GM19043 (cell line): Measurements from ENCODE around the gene AOAH.
"Not testable (repeated sequence)": the region's sequence is repeated elsewhere in the genome, so short reads cannot be mapped to it uniquely, and the experiment has no call there.

Experiments
- ATAC-seq: cut with Tn5 transposase; IDR thresholded peaks from one replicate; pipeline ENCODE4 v1.9.1; 2021; ENCODE audit warnings: low read depth; ENCODE audit not compliant: unreplicated experiment

AOAH gene

GRCh38 chr7:36659638-36660341, 64.5 kb downstream of the AOAH start:
- no peak for ATAC-seq

GRCh38 chr7:36659172-36659516, 65.2 kb downstream of the AOAH start:
- no peak for ATAC-seq

- ATAC-seq, result no peak
Observed at GRCh38 chr7:36658335-36659171, 65.7 kb downstream of the AOAH start.

- ATAC-seq, result no peak
Observed at GRCh38 chr7:36657036-36657660, 67.1 kb downstream of the AOAH start.

GRCh38 chr7:36654436-36654835, 69.9 kb downstream of the AOAH start:
- no peak for ATAC-seq

- ATAC-seq, result no peak
Observed at GRCh38 chr7:36653663-36654355, 70.5 kb downstream of the AOAH start.

- no peak for ATAC-seq
Observed at GRCh38 chr7:36653008-36653662, 71.2 kb downstream of the AOAH start.

- no peak for ATAC-seq
Observed at GRCh38 chr7:36652431-36652830, 71.9 kb downstream of the AOAH start.

- no peak for ATAC-seq
Observed at GRCh38 chr7:36651404-36651803, 72.9 kb downstream of the AOAH start.

GRCh38 chr7:36650766-36651312, 73.5 kb downstream of the AOAH start:
- ATAC-seq, result no peak

- no peak for ATAC-seq
Observed at GRCh38 chr7:36650320-36650719, 74.0 kb downstream of the AOAH start.

GRCh38 chr7:36649319-36649718, 75.0 kb downstream of the AOAH start:
- ATAC-seq, result not testable (repeated sequence)

GRCh38 chr7:36648441-36648840, 75.9 kb downstream of the AOAH start:
- ATAC-seq, result no peak

- ATAC-seq, result no peak
Observed at GRCh38 chr7:36644625-36645422, 79.5 kb downstream of the AOAH start.

GRCh38 chr7:36642414-36642813, 81.9 kb downstream of the AOAH start:
- no peak for ATAC-seq

GRCh38 chr7:36642010-36642409, 82.3 kb downstream of the AOAH start:
- no peak for ATAC-seq

GRCh38 chr7:36640682-36641081, 83.6 kb downstream of the AOAH start:
- no peak for ATAC-seq

- no peak for ATAC-seq
Observed at GRCh38 chr7:36639826-36640225, 84.5 kb downstream of the AOAH start.

GRCh38 chr7:36638586-36639263, 85.6 kb downstream of the AOAH start:
- no peak for ATAC-seq
